Uterus (tissue), 4 donors: ENCODE results near the gene AQP6. TPM values are rescaled to one million over a fixed set of nuclear protein-coding genes. Genes with fewer than 3 reads are reported as not detected.

Experiments
- DNase-seq, 2 donors: peaks; one replicate each; pipeline ENCODE4 v3.0.0-alpha.2; 2019 to 2020
- H3K27ac ChIP-seq, 2 donors: fragments of 200-600 bp; sonication (generic); 1 replicate in 1 of 2; 2 replicates in 1 of 2; pipeline ENCODE4 v1.5.1; 2016 to 2018
- H3K27me3 ChIP-seq, 2 donors: fragments of 200-600 bp; sonication (generic); one replicate each; pipeline ENCODE4 v1.5.1; 2018 to 2019; ENCODE audit warnings: control low read depth in 1 of 2
- H3K36me3 ChIP-seq, 2 donors: fragments of 200-600 bp; sonication (generic); one replicate each; pipeline ENCODE4 v1.5.1; 2019; ENCODE audit warnings: control low read depth in 1 of 2
- H3K4me1 ChIP-seq, 2 donors: fragments of 200-600 bp; sonication (generic); one replicate each; pipeline ENCODE4 v1.5.1; 2018 to 2019; ENCODE audit warnings: control low read depth in 1 of 2
- H3K4me3 ChIP-seq, 2 donors: fragments of 200-600 bp; sonication (generic); 1 replicate in 1 of 2; 2 replicates in 1 of 2; pipeline ENCODE4 v1.5.1; 2018 to 2019; ENCODE audit warnings: mild to moderate bottlenecking in 1 of 2
- H3K9me3 ChIP-seq, 2 donors: fragments of 200-600 bp; sonication (generic); one replicate each; pipeline ENCODE4 v1.5.1; 2019; ENCODE audit warnings: control low read depth in 1 of 2
- POLR2A ChIP-seq, 2 donors: fragments of 450-650 bp; IDR thresholded peaks; one replicate each; pipeline ENCODE4 v1.6.1; 2016; ENCODE audit warnings: antibody characterized with exemption in 2 of 2, mild to moderate bottlenecking in 1 of 2, moderate library complexity in 1 of 2
- intact Hi-C: fragments of 100-400 bp; cut with DNase I; formaldehyde crosslinking; loops from one replicate; pipeline ENCODE4 v1.15.1; 2023; ENCODE audit warnings: low total_unique reads
- total RNA-seq, 4 donors: library from RNA; depleted of rRNA in 3 of 4; stranded (reverse); fragments of >200 nt in 3 of 4; gene quantifications; one replicate each; pipeline versions ENCODE4 v1.1.0 to v1.2.4, GENCODE V29; 2014 to 2023
- TF ChIP-seq, protein P1 (sequence below), 4 experiments: fragments of 200-600 bp in 2 of 4; fragments of 450-650 bp in 2 of 4; sonication (generic) in 2 of 4; IDR thresholded peaks; one replicate each; pipeline ENCODE4 v1.5.1; 2016 to 2019; ENCODE audit warnings: antibody characterized with exemption in 4 of 4, mild to moderate bottlenecking in 2 of 4, moderate library complexity in 1 of 4
- donor health status: DM: yes; HTN: yes; CAD: no.

Gene AQP6
- total RNA-seq, 4 donors from 2014 or later: 0.35 TPM; not detected in 3

DNA sequence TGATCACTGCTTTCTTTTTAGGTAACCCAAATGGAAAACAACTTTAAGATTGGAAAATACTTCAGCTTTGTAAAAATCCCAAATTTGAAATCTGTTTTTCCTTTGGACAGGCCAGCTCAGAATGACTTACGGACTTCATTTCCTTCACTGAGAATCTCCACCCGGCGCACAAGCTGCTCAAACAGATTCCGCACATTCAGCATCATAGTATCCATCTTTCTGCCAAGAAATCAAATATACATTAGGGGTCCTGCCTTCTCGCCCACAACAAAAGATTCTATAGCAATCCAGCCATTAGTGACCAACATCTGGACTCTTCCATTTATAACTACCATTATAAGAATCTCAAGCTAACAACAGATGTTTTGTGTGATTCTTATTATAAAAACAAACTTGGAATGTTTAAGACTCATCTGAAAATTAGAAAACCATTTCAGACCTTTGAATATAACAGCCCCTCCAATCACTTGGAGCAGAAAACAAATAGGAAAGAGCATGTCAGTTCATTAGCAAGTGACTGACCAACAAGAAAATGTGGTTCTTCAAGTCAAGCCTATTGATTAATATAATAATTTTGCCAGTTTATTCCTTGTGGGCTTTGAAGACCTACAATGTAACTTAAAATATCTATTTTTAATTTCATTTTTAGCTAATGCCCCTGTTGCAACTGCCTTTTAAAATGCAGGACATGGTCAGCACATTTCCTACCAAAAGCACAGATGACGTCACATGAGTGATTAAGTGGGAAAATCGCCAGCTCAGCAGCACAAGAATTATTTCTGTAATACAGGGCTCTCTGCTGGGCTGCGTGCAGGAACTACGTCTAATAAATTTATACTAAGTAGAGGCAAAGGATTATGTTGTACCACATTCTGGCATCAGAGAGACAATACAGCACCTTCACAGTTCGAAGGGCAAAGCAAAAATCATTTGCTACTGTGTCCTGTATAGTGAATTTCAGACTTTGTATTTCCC, 44.0 kb downstream of the AQP6 start:
- Histone ChIP-seq H3K4me3 (no peak overlapping the region), H3K9me3 (no peaks in the 10 kb centered on the region), H3K27ac (peak overlapping the region in 1 of 2 donors; percentile 3), H3K36me3 (no peaks in the 10 kb centered on the region), H3K27me3 (no peaks in the 10 kb centered on the region), H3K4me1 (no peaks in the 10 kb centered on the region)
- peak; percentile 70 to 72 for DNase-seq
- intact Hi-C loops: no loop called here
- TF ChIP-seq, protein P1, sequence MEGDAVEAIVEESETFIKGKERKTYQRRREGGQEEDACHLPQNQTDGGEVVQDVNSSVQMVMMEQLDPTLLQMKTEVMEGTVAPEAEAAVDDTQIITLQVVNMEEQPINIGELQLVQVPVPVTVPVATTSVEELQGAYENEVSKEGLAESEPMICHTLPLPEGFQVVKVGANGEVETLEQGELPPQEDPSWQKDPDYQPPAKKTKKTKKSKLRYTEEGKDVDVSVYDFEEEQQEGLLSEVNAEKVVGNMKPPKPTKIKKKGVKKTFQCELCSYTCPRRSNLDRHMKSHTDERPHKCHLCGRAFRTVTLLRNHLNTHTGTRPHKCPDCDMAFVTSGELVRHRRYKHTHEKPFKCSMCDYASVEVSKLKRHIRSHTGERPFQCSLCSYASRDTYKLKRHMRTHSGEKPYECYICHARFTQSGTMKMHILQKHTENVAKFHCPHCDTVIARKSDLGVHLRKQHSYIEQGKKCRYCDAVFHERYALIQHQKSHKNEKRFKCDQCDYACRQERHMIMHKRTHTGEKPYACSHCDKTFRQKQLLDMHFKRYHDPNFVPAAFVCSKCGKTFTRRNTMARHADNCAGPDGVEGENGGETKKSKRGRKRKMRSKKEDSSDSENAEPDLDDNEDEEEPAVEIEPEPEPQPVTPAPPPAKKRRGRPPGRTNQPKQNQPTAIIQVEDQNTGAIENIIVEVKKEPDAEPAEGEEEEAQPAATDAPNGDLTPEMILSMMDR (IDR thresholded peaks at IDR 0.05): no peak
- TF ChIP-seq POLR2A (IDR thresholded peaks at IDR 0.05): no peak

DNA sequence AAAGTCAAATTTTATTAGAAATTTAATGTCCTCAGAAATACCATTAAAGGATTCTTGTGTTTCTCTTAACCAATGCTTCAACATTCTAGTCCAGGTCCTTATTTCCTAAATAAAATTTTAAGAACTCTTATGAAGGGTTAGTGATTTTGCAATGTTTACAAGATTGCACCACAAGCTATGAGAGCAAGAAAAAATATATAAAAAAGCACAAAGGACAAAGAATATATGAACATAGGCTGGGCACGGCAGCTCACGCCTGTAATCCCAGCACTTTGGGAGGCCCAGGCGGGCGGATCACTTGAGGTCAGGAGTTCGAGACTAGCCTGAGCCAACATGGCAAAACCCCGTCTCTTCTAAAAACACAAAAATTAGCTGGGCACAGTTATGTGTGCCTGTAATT, 44.9 kb downstream of the AQP6 start:
- intact Hi-C loops: no loop called here
- Histone ChIP-seq H3K27me3 (no peaks in the 10 kb centered on the region), H3K4me1 (no peaks in the 10 kb centered on the region), H3K36me3 (no peaks in the 10 kb centered on the region), H3K9me3 (no peaks in the 10 kb centered on the region), H3K27ac (peak overlapping the region in 1 of 2 donors; percentile 3), H3K4me3 (no peak overlapping the region)
- DNase-seq: no peak
- no peak for TF ChIP-seq POLR2A (IDR thresholded peaks at IDR 0.05)
- TF ChIP-seq, protein P1 (IDR thresholded peaks at IDR 0.05): no peak

GRCh38 chr12:50018154-50018553, 45.4 kb downstream of the AQP6 start:
- Histone ChIP-seq H3K27me3 (no peaks in the 10 kb centered on the region), H3K9me3 (no peaks in the 10 kb centered on the region), H3K4me1 (no peaks in the 10 kb centered on the region), H3K27ac (no peak overlapping the region), H3K4me3 (no peak overlapping the region), H3K36me3 (no peaks in the 10 kb centered on the region)
- TF ChIP-seq, protein P1 (IDR thresholded peaks at IDR 0.05): no peak
- no peak for TF ChIP-seq POLR2A (IDR thresholded peaks at IDR 0.05)
- no peak for DNase-seq
- intact Hi-C loops: no loop called here

DNA sequence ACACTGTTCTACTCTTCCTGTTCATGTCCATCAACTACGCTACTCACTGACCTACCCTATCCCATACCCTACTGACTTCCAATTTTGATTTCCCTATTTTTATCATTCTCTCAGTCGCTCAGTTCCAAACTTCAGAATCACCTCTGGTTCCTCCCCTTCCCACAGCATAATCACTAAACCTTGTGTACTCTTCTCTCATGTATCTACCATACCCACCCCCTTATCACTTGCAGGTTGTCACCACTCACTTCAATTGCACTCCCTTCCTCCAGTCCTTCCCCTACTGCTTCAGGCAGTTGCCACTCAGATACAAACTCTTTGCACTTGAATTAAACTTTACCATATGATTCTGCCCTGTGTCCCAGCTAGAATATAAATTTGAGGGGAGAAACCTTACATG, 46.2 kb downstream of the AQP6 start:
- Histone ChIP-seq H3K27ac (no peak overlapping the region), H3K36me3 (no peaks in the 10 kb centered on the region), H3K4me3 (no peak overlapping the region), H3K27me3 (no peaks in the 10 kb centered on the region), H3K9me3 (no peaks in the 10 kb centered on the region), H3K4me1 (no peaks in the 10 kb centered on the region)
- intact Hi-C loops: no loop called here
- TF ChIP-seq, protein P1 (IDR thresholded peaks at IDR 0.05): no peak
- TF ChIP-seq POLR2A (IDR thresholded peaks at IDR 0.05): no peak
- no peak for DNase-seq

GRCh38 chr12:50019524-50019923, 46.8 kb downstream of the AQP6 start:
- intact Hi-C loops: no loop called here
- no peaks in the 10 kb centered on the region for H3K36me3 ChIP-seq
- H3K4me1 ChIP-seq: no peaks in the 10 kb centered on the region
- no peaks in the 10 kb centered on the region for H3K9me3 ChIP-seq
- no peak for DNase-seq
- no peak overlapping the region for H3K4me3 ChIP-seq
- no peaks in the 10 kb centered on the region for H3K27me3 ChIP-seq
- H3K27ac ChIP-seq: no peak overlapping the region
- TF ChIP-seq POLR2A (IDR thresholded peaks at IDR 0.05): no peak
- TF ChIP-seq, protein P1 (IDR thresholded peaks at IDR 0.05): no peak
